ENCODE results near the gene ASTE1. TPM values are rescaled to one million over a fixed set of nuclear protein-coding genes. Genes with fewer than 3 reads are reported as not detected.

The ASTE1 gene
- total RNA-seq, 1 experiment from 2014 or later, result 2.4 TPM

GRCh38 chr3:131007256-131007655 lies 19.4 kb downstream of the ASTE1 start:
- no peaks in the 10 kb centered on the region for H3K4me1 ChIP-seq (ENCODE audit: control insufficient read depth in 1 of 2, insufficient read depth in 2 of 2, low read length in 2 of 2)
- RAD21 ChIA-PET (ENCODE audit: low non-redundant PET in 1 of 2, low total read pairs in 2 of 2, uncharacterized antibody in 2 of 2, unreplicated experiment in 2 of 2), result no interaction called here
- CTCF ChIA-PET, result no interaction called here
- POLR2A ChIA-PET, result no interaction called here
- H3K9me3 ChIP-seq (ENCODE audit: control insufficient read depth in 1 of 2, insufficient read depth in 1 of 2, low read depth in 1 of 2, low read length in 2 of 2), result no peaks in the 10 kb centered on the region
- intact Hi-C loops (cut with micrococcal nuclease), result no loop called here
- no peak for DNase-seq (ENCODE audit: low read depth, low spot score)
- H3K9me2 ChIP-seq (ENCODE audit: insufficient read depth), result no peaks in the 10 kb centered on the region
- no peak for TF ChIP-seq RAD21 (IDR thresholded peaks at IDR 0.05; ENCODE audit: low read depth)
- no peak for TF ChIP-seq EZH2phosphoT487 (IDR thresholded peaks at IDR 0.05; ENCODE audit: borderline replicate concordance)
- TF ChIP-seq CEBPB (IDR thresholded peaks at IDR 0.05; ENCODE audit: low read depth), result no peak
- TF ChIP-seq ZNF274 (IDR thresholded peaks at IDR 0.05; ENCODE audit: low read depth, low read length), result no peak
- no peak for TF ChIP-seq CBX3 (IDR thresholded peaks at IDR 0.05; ENCODE audit: low read depth)
- no peak for TF ChIP-seq ATF3 (IDR thresholded peaks at IDR 0.05)
- TF ChIP-seq SIN3A (IDR thresholded peaks at IDR 0.05; ENCODE audit: low read depth), result no peak
- no peak for TF ChIP-seq ELF1 (IDR thresholded peaks at IDR 0.05; ENCODE audit: borderline replicate concordance, low read depth)
- no peak for TF ChIP-seq SRF (IDR thresholded peaks at IDR 0.05; ENCODE audit: low read depth)
- TF ChIP-seq, protein P1, sequence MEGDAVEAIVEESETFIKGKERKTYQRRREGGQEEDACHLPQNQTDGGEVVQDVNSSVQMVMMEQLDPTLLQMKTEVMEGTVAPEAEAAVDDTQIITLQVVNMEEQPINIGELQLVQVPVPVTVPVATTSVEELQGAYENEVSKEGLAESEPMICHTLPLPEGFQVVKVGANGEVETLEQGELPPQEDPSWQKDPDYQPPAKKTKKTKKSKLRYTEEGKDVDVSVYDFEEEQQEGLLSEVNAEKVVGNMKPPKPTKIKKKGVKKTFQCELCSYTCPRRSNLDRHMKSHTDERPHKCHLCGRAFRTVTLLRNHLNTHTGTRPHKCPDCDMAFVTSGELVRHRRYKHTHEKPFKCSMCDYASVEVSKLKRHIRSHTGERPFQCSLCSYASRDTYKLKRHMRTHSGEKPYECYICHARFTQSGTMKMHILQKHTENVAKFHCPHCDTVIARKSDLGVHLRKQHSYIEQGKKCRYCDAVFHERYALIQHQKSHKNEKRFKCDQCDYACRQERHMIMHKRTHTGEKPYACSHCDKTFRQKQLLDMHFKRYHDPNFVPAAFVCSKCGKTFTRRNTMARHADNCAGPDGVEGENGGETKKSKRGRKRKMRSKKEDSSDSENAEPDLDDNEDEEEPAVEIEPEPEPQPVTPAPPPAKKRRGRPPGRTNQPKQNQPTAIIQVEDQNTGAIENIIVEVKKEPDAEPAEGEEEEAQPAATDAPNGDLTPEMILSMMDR (IDR thresholded peaks at IDR 0.05 in 2 of 3, conservative IDR thresholded peaks at IDR 0.05 in 1 of 3; ENCODE audit: borderline replicate concordance in 1 of 3, insufficient read depth in 1 of 3, low read depth in 2 of 3, low read length in 2 of 3), result no peak
- no peak for TF ChIP-seq JUND (IDR thresholded peaks at IDR 0.05)
- no peaks in the 10 kb centered on the region for H3K79me2 ChIP-seq (ENCODE audit: insufficient read depth, low read length)
- H3K27ac ChIP-seq (ENCODE audit: low read depth, low read length), result no peak overlapping the region
- no peak for ATAC-seq
- peaks cover 0 to 6% of the 10 kb centered on the region in 2 experiments; a peak in 2 of 4 replicates for H3K36me3 ChIP-seq (ENCODE audit: control insufficient read depth in 1 of 2, insufficient read depth in 2 of 2, low read length in 2 of 2)
- no peak overlapping the region for H3K4me2 ChIP-seq (ENCODE audit: low read length)
- no peak overlapping the region for H3K9ac ChIP-seq (ENCODE audit: low read length)
- BruUV-seq (replicated peaks), result no TSS peak
- no peak overlapping the region for H3K4me3 ChIP-seq (replicated peaks in 1 of 2; ENCODE audit: low read depth in 1 of 2, low read length in 2 of 2)
- H4K20me1 ChIP-seq (ENCODE audit: insufficient read depth), result no peaks in the 10 kb centered on the region
- no peaks in the 10 kb centered on the region for H3K27me3 ChIP-seq (ENCODE audit: insufficient read depth, low read length)
- no peak overlapping the region for H2AFZ ChIP-seq (ENCODE audit: low read depth, low read length, poor library complexity, severe bottlenecking)
